PC-9 (cell line): ENCODE data around the gene ZNF485.
"Not testable (repeated sequence)": the region's sequence is repeated elsewhere in the genome, so short reads cannot be mapped to it uniquely, and the experiment has no call there.

Experiments
- EZH2 ChIP-seq: fragments of 200-600 bp; sonication (generic); IDR thresholded peaks from 2 replicates; pipeline ENCODE4 v1.8.0; 2017; ENCODE audit warnings: antibody characterized with exemption, low read depth
- TF ChIP-seq, protein P1 (sequence below): fragments of 200-600 bp; sonication (generic); conservative IDR thresholded peaks from 2 replicates; pipeline ENCODE4 v1.6.1; 2017; ENCODE audit warnings: mixed run types, antibody characterized with exemption, mild to moderate bottlenecking, moderate library complexity

GRCh38 chr10:43601576-43601975 lies 4.7 kb upstream of the ZNF485 start:
- TF ChIP-seq, protein P1, sequence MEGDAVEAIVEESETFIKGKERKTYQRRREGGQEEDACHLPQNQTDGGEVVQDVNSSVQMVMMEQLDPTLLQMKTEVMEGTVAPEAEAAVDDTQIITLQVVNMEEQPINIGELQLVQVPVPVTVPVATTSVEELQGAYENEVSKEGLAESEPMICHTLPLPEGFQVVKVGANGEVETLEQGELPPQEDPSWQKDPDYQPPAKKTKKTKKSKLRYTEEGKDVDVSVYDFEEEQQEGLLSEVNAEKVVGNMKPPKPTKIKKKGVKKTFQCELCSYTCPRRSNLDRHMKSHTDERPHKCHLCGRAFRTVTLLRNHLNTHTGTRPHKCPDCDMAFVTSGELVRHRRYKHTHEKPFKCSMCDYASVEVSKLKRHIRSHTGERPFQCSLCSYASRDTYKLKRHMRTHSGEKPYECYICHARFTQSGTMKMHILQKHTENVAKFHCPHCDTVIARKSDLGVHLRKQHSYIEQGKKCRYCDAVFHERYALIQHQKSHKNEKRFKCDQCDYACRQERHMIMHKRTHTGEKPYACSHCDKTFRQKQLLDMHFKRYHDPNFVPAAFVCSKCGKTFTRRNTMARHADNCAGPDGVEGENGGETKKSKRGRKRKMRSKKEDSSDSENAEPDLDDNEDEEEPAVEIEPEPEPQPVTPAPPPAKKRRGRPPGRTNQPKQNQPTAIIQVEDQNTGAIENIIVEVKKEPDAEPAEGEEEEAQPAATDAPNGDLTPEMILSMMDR = not testable (repeated sequence)
- not testable (repeated sequence) for TF ChIP-seq EZH2
